HUES6 (cell line): ENCODE measurements around the gene ANTXR1.

Experiments used
- H3K27ac ChIP-seq: 2 replicates; pipeline ENCODE4 v1.7.0; 2013; ENCODE audit warnings: low read depth, mild to moderate bottlenecking, low read length, inconsistent platforms
- H3K27me3 ChIP-seq: 2 replicates; pipeline ENCODE4 v1.6.1; 2013; ENCODE audit warnings: low read length; ENCODE audit not compliant: control insufficient read depth, insufficient read depth
- H3K36me3 ChIP-seq: 2 replicates; pipeline ENCODE4 v1.6.1; 2013; ENCODE audit warnings: low read length; ENCODE audit not compliant: control insufficient read depth, insufficient read depth
- H3K4me1 ChIP-seq: 2 replicates; pipeline ENCODE4 v1.6.1; 2013; ENCODE audit warnings: low read length; ENCODE audit not compliant: control insufficient read depth, insufficient read depth
- H3K4me3 ChIP-seq: 2 replicates; pipeline ENCODE4 v1.5.1; 2013; ENCODE audit warnings: low read depth, low read length
- H3K9ac ChIP-seq: one replicate; pipeline ENCODE4 v1.6.1; 2013; ENCODE audit warnings: mild to moderate bottlenecking, low read length
- H3K9me3 ChIP-seq: 2 replicates; pipeline ENCODE4 v1.6.1; 2013; ENCODE audit warnings: low read depth, low read length; ENCODE audit not compliant: control insufficient read depth, insufficient read depth

The ANTXR1 gene

GRCh38 chr2:69034122-69034521, 21.1 kb downstream of the ANTXR1 start:
- no peaks in the 10 kb centered on the region for H3K9me3 ChIP-seq
- H3K4me3 ChIP-seq = no peak overlapping the region
- no peak overlapping the region for H3K27ac ChIP-seq
- H3K9ac ChIP-seq = no peak overlapping the region
- H3K4me1 ChIP-seq = no peaks in the 10 kb centered on the region
- no peaks in the 10 kb centered on the region for H3K27me3 ChIP-seq
- H3K36me3 ChIP-seq = no peaks in the 10 kb centered on the region

DNA sequence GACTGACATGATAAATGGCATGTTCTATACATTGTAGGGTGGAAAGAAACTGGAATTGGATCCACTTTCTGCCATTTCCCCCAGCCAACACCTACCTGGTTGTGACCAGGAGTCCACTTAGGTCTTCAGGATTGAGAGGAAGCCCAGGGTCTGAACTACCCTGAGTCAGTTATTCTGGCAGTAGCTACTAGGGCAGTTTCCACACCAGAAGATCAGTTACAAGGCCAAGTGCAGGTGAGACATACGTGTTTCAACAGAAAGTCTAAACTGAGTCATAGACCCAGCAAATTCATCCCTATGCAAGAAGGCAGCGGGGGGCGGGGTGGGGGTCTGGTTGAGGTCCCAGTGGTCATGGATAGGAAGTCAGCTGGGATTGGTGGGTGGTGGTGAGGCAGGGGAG, 21.9 kb downstream of the ANTXR1 start:
- Histone ChIP-seq H3K27me3 (no peaks in the 10 kb centered on the region), H3K9ac (no peak overlapping the region), H3K36me3 (no peaks in the 10 kb centered on the region), H3K4me1 (no peaks in the 10 kb centered on the region), H3K4me3 (no peak overlapping the region), H3K27ac (no peak overlapping the region), H3K9me3 (no peaks in the 10 kb centered on the region)

- H3K9ac ChIP-seq = no peak overlapping the region
These were observed 23.9 kb downstream of the ANTXR1 start for GRCh38 chr2:69036926-69037325.

GRCh38 chr2:69041214-69041613, 28.2 kb downstream of the ANTXR1 start:
- no peaks in the 10 kb centered on the region for H3K4me1 ChIP-seq
- no peaks in the 10 kb centered on the region for H3K27me3 ChIP-seq
- H3K36me3 ChIP-seq = peaks cover 45% of the 10 kb centered on the region
- no peak overlapping the region for H3K27ac ChIP-seq
- H3K4me3 ChIP-seq = no peak overlapping the region
- H3K9me3 ChIP-seq = no peaks in the 10 kb centered on the region
- H3K9ac ChIP-seq = no peak overlapping the region

More at GRCh38 chr2:69036926-69037325, 23.9 kb downstream of the ANTXR1 start:
- H3K36me3 ChIP-seq = peaks cover 17% of the 10 kb centered on the region
- no peaks in the 10 kb centered on the region for H3K9me3 ChIP-seq
- no peak overlapping the region for H3K27ac ChIP-seq
- H3K4me1 ChIP-seq = no peaks in the 10 kb centered on the region
- no peak overlapping the region for H3K4me3 ChIP-seq
- no peaks in the 10 kb centered on the region for H3K27me3 ChIP-seq

DNA sequence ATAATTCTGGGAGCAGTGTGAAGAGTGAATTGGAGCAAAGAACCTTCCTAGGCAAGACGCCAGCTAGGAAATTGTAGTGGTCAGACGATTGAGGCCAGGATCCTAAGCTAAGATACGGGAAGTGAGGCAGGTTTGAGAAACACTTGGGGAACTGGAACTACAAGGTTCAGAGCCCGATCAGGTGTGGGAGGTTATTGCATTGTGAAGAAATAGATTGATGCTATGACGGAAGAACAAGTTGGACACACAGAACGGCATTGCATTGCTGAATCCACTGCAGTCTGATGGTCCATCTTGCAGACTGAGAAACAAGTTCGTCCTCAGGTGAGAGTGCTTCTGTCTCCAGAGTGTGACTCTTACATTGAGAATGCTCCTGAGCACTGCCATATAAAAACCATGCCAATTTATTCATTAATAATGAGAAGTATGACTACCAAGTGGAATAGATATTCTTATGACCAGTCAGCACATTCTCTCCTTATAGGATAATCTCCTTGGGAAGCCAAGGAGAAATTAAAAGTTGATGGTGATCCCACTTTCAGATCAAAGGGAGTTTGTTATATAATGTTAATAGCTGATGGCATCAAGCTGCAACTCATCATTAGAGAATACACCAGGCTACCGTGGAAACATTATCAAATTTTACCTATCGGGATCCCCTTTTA, 30.9 kb downstream of the ANTXR1 start:
- Histone ChIP-seq H3K36me3 (peaks cover 49% of the 10 kb centered on the region), H3K27ac (no peak overlapping the region), H3K9ac (no peak overlapping the region), H3K9me3 (no peaks in the 10 kb centered on the region), H3K4me3 (no peak overlapping the region), H3K27me3 (no peaks in the 10 kb centered on the region), H3K4me1 (no peaks in the 10 kb centered on the region)

GRCh38 chr2:69046221-69046662, 33.3 kb downstream of the ANTXR1 start:
- no peak overlapping the region for H3K27ac ChIP-seq
- peaks cover 38% of the 10 kb centered on the region for H3K36me3 ChIP-seq

DNA sequence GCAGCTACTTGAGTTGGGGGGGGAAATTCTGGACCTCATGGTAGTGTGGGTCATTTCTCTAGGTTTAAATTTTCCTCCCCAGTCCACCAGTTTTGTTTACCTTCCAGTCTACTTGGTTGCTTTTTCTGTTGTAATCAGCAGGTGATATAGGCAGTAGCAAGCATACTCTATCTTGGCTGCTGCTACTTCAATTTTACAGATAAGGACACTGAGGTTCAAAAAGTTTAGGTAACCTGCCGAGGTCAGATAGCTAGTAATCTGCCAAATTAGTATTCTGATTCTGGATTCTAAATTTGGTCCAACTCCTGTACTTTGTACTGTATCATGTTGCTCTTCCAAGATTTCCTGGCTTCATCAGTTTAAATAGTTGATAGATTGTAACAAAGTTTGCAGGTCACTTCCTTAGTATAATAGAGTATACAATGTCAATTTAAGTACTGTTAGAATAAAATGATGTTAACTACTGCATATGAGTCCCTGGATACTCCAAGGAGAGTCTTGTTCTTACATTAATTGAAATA, 34.7 kb downstream of the ANTXR1 start:
- Histone ChIP-seq H3K4me3 (no peak overlapping the region), H3K27me3 (no peaks in the 10 kb centered on the region), H3K36me3 (peaks cover 31% of the 10 kb centered on the region), H3K4me1 (no peaks in the 10 kb centered on the region), H3K9ac (no peak overlapping the region), H3K9me3 (no peaks in the 10 kb centered on the region), H3K27ac (no peak overlapping the region)

More at GRCh38 chr2:69046221-69046662, 33.3 kb downstream of the ANTXR1 start:
- no peaks in the 10 kb centered on the region for H3K4me1 ChIP-seq
- H3K9ac ChIP-seq = no peak overlapping the region
- H3K9me3 ChIP-seq = no peaks in the 10 kb centered on the region
- H3K27me3 ChIP-seq = no peaks in the 10 kb centered on the region
- no peak overlapping the region for H3K4me3 ChIP-seq

DNA sequence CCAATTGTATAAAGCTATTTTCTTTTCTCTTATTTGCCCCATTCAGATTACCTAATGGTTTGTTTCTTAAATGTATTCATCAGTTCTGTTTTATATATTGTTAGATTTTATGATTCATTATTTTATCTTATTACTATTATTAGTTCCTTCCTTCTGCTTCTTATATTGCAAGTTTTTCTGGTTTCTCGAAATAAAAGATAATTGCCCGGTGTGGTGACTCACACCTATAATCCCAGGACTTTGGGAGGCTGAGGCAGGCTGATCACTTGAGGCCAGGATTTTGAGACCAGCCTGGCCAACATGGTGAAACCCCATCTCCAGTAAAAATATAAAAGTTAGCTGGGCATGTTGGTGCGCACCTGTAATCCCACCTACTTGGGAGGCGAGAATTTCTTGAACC, 37.8 kb downstream of the ANTXR1 start:
- no peak overlapping the region for H3K9ac ChIP-seq
- 0 out of 2 replicates have a peak, but pooled peaks cover 8% of the 10 kb centered on the region for H3K36me3 ChIP-seq
- no peaks in the 10 kb centered on the region for H3K4me1 ChIP-seq
- no peak overlapping the region for H3K27ac ChIP-seq
- no peaks in the 10 kb centered on the region for H3K27me3 ChIP-seq
- no peak overlapping the region for H3K4me3 ChIP-seq
- no peaks in the 10 kb centered on the region for H3K9me3 ChIP-seq

GRCh38 chr2:69053416-69053965, 40.5 kb downstream of the ANTXR1 start:
- Histone ChIP-seq H3K36me3 (no peaks in the 10 kb centered on the region), H3K4me1 (no peaks in the 10 kb centered on the region), H3K9ac (no peak overlapping the region), H3K27ac (no peak overlapping the region), H3K4me3 (no peak overlapping the region), H3K27me3 (no peaks in the 10 kb centered on the region), H3K9me3 (peaks cover 4% of the 10 kb centered on the region; the same call in 1 of the 2 replicates)

DNA sequence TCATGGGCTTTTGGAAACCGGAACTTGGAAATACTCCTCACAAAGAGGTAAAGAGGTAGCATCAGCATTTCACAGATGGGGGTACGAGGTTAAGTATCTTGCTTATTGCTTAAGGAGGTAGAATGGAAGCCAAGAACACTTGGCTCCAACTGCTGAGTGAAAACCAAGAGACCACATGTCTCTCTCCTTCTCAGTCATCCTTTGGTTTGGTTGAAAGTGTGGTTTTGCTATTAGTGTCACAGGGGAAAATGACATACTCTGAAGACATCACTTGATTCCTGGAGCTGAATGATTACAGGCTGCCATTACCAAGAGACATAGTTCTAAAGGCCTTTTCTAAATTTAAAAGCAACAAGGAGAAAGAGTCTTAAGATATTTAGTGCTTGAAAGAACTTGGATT, 41.5 kb downstream of the ANTXR1 start:
- H3K27me3 ChIP-seq = no peaks in the 10 kb centered on the region
- H3K36me3 ChIP-seq = no peaks in the 10 kb centered on the region
- no peak overlapping the region for H3K27ac ChIP-seq

GRCh38 chr2:69055688-69056470, 42.9 kb downstream of the ANTXR1 start:
- H3K4me1 ChIP-seq = no peaks in the 10 kb centered on the region
- H3K36me3 ChIP-seq = no peaks in the 10 kb centered on the region
- no peak overlapping the region for H3K4me3 ChIP-seq
- H3K27me3 ChIP-seq = no peaks in the 10 kb centered on the region
- no peak overlapping the region for H3K9ac ChIP-seq
- H3K9me3 ChIP-seq = peaks cover 4% of the 10 kb centered on the region; the same call in 1 of the 2 replicates
- no peak overlapping the region for H3K27ac ChIP-seq

More for the DNA sequence above, 41.5 kb downstream of the ANTXR1 start:
- Histone ChIP-seq H3K4me1 (no peaks in the 10 kb centered on the region), H3K9ac (no peak overlapping the region), H3K9me3 (peaks cover 4% of the 10 kb centered on the region; the same call in 1 of the 2 replicates), H3K4me3 (no peak overlapping the region)
